Epithelial cell of proximal tubule (primary cell): Measurements from ENCODE around the gene CDK5R2. TPM values are rescaled to one million over a fixed set of nuclear protein-coding genes. Genes with fewer than 3 reads are reported as not detected.
A peak's percentile ranks its signal among the peaks of the same experiment; 100 is the strongest.

ENCODE experiments used
- DNase-seq: peaks from one replicate; pipeline ENCODE4 v3.0.0-alpha.2; 2011; ENCODE audit warnings: low read depth
- H3K4me3 ChIP-seq: 2 replicates; pipeline ENCODE4 v1.5.1; 2011; ENCODE audit warnings: low read depth, mild to moderate bottlenecking, low read length
- total RNA-seq: library from RNA; depleted of rRNA; stranded (reverse); fragments of >200 nt; gene quantifications from 2 replicates; pipeline ENCODE4 v1.2.3, GENCODE V29; 2015
- TF ChIP-seq, protein P1 (sequence below): conservative IDR thresholded peaks from 2 replicates; pipeline ENCODE4 v1.5.1; 2012; ENCODE audit warnings: low read depth, mild to moderate bottlenecking, low read length

Gene CDK5R2
- total RNA-seq, 1 donor from 2014 or later, result not detected

GRCh38 chr2:219001100-219001576 lies 41.7 kb downstream of the CDK5R2 start:
- TF ChIP-seq, protein P1, sequence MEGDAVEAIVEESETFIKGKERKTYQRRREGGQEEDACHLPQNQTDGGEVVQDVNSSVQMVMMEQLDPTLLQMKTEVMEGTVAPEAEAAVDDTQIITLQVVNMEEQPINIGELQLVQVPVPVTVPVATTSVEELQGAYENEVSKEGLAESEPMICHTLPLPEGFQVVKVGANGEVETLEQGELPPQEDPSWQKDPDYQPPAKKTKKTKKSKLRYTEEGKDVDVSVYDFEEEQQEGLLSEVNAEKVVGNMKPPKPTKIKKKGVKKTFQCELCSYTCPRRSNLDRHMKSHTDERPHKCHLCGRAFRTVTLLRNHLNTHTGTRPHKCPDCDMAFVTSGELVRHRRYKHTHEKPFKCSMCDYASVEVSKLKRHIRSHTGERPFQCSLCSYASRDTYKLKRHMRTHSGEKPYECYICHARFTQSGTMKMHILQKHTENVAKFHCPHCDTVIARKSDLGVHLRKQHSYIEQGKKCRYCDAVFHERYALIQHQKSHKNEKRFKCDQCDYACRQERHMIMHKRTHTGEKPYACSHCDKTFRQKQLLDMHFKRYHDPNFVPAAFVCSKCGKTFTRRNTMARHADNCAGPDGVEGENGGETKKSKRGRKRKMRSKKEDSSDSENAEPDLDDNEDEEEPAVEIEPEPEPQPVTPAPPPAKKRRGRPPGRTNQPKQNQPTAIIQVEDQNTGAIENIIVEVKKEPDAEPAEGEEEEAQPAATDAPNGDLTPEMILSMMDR, result no peak
- no peak for DNase-seq
- no peak overlapping the region for H3K4me3 ChIP-seq

DNA sequence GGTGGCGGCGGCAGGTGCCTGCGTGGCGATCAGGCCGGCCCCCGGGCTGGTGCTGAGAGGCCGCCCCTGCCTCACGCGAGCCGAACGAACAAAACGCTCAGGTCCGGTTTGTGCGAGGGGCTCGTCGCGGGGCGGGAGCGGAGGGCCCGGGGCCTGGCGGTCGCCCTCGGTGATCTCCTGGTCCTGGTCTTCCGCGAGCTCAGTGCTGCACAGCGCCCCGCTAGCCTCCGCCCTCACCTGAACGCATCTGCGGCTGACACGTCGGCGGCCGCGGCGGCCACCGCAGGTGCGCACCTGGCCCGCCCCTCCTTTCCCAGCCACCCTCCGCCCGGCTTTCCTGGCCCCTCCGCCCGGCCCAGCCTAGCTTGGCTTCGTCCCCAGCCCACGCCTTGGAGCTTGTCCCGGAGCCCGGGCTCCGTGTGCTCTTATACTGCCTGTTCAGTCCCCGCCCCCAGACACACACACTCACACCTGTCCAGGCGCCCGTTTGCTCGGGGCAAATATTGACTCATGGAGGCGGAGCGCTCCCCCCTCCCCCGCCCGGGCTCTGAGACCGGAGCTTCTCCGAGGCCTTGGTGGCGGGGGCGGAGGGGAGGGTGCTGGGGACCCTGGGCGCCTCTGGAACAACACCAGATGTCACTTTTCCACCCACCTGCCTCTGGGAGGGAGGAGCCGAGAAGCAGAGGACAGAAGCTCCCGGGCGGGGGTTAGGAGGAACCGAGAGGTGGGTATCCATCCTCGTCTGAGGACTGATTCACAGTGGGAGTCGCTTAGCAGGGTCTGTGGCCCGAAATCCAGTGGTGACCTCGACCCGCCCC lies 42.3 kb downstream of the CDK5R2 start:
- TF ChIP-seq, protein P1, result no peak
- H3K4me3 ChIP-seq, result no peak overlapping the region
- no peak for DNase-seq

DNA sequence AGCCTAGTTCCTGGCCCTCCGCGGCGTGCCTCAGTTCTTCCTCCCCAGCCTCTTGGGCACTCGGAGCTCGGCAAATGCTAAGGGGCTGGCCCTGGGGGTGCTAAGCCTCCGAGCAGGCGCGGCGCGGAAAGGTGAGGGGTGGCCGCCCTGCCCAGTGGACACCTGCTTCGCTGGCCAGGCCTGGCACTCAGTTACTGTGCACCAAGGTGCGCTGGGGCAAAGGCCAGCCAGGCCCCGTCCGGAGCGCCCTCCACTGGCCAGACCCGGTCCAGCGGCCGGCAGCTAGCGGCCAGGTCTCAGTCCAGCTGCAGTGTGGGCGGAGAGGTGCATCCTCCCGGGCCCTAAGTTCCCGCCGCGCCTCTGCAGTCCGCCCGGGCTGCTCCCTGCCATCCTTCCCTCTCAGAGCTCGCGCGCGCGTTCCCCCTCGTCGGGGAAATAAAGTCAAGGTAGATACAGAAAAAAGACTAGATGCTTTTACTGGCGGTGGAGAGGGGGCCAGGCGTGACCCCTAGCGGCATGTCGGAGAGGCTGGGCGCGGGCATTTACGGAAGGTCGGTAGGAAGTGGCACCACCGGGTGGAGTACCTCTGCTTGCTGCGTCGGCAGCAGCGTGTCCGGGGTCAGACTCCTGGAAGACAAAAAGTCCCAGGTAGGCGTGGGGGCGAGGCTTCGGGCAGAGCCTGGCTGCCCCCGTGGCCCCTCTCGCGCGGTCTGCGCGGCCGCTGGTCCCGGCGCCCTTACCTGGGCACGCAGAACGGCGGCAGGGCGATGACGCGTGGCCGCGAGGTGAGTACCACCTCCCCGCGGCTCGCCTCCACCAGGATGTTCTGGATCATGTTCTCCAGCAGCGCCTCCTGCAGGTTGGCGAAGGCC lies 43.2 kb downstream of the CDK5R2 start:
- TF ChIP-seq, protein P1, result peak; percentile 57
- H3K4me3 ChIP-seq, result peak overlapping the region; percentile 23
- no peak for DNase-seq

DNA sequence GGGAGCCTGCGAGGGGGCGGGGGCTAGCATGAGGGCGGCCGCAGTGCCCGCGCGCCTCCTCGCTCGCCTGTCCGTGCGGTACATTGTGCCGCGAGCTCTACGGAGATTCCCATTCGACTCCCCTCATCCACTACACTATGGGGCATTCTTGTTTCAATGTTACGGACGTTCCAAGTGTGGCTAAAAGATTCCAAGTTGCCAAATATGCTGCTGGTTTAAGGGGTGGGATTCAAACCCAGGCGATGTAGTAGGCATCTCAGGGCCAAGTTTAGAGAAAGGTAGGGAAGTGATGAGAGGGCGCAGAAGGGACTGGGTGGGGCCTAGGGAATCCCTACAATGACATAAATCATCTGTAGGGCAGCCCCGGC lies 43.8 kb downstream of the CDK5R2 start:
- no peak overlapping the region for H3K4me3 ChIP-seq
- DNase-seq, result no peak
- TF ChIP-seq, protein P1, result no peak

- TF ChIP-seq, protein P1, result no peak
- no peak for DNase-seq
- no peak overlapping the region for H3K4me3 ChIP-seq
Observed at GRCh38 chr2:219003979-219004378, 44.5 kb downstream of the CDK5R2 start.

DNA sequence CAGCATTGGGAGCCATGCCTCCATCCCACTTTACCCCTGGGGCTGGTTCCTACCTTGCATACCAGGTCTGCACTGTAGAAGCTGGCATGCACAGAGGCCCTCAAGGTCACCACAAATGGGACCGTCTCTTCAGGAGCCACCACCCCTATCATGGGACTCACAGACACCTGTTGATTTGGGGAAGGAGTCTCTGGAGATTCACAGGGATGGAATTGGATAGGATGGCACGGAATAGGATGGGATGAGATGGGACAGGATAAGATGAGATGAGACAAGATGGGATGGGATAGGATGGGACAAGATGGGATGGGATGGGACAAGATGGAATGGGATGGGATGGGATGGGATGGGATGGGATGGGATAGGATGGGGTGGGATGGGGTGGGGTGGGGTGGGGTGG lies 49.8 kb downstream of the CDK5R2 start:
- no peak overlapping the region for H3K4me3 ChIP-seq
- TF ChIP-seq, protein P1, result no peak
- no peak for DNase-seq
